GM21390 (cell line): ENCODE data around the gene HMX3.

ENCODE experiments used
- ATAC-seq: cut with Tn5 transposase; IDR thresholded peaks from one replicate; pipeline ENCODE4 v1.9.1; 2021; ENCODE audit not compliant: unreplicated experiment

The HMX3 gene

DNA sequence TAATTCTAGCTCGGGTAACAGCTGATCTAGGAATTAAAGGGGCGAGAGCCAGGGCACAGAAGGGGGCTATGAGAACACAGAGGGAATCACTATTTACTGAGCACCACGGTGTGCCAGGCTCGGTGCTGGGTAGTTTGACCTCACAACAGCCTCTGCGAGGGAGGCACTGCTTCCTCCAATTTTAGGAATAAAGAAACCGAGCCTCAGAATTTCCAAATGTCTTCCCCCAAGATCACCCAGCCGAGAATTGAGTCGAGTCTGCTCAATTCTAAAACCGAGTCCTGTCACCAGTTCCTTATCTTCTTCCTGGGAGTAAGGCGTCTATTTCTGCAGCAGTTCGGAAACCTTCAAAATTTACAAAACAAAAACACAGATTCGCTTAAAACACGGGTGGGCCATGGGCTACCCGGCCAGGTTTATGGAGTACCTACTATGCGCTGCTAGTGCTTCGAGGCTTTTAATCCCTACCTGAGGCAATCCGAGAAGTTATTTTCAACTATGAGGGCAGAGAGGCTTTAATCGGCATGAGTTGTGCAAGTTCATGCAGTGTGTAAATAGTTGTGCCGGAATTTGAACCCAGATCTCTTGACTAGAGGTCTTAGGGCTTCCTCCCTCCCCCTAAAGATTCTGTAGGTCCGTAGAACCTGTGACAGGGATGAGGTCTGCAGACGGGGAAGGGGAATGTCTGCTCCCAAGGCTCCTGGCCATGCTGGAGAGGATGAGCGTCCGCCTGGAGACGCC lies 11.3 kb downstream of the HMX3 start:
- ATAC-seq = no peak

DNA sequence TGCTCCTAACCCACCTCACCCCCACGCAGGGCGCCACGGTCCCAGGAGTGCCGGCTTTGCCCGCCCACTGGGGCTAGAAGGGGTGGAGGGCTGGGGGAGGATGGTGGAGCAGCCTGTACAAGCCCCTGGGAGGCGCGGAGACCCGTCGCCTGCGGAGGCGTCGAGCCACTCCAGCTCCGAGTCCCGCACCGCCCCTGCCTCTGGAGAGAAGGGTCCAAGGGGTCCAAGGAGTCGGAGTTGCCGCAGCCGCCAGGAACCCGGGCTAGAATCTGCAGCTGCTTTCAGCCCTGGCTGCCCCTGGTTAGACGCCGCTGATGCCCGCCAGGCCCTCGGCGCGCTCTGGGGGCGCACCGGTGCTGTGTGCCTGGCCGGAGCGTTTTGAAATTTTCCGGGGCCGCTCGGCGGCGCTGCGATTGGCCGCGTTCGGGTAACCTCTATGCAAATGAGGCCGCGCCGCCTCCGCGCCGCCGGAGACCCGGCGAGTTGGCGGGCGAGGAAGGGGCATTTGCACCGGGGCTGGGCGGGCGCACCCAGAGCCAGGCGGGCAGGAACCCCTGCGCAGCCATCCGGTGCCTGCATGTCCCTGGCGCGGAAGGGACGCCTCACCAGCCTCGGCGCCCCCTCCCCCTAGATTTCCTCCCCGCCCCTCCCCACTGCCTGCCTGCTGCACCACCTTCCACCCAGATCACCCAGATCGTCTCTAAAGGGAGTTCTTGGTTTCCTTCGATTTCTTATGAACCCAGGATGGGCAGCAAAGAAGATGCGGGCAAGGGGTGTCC lies 12.1 kb downstream of the HMX3 start, which contains the start of gene HMX2:
TSS of gene HMX2 (plus strand) at position 502 of the 779 bp plus-strand sequence. CDS start at position 745, 243 bp downstream.
- ATAC-seq = no peak

DNA sequence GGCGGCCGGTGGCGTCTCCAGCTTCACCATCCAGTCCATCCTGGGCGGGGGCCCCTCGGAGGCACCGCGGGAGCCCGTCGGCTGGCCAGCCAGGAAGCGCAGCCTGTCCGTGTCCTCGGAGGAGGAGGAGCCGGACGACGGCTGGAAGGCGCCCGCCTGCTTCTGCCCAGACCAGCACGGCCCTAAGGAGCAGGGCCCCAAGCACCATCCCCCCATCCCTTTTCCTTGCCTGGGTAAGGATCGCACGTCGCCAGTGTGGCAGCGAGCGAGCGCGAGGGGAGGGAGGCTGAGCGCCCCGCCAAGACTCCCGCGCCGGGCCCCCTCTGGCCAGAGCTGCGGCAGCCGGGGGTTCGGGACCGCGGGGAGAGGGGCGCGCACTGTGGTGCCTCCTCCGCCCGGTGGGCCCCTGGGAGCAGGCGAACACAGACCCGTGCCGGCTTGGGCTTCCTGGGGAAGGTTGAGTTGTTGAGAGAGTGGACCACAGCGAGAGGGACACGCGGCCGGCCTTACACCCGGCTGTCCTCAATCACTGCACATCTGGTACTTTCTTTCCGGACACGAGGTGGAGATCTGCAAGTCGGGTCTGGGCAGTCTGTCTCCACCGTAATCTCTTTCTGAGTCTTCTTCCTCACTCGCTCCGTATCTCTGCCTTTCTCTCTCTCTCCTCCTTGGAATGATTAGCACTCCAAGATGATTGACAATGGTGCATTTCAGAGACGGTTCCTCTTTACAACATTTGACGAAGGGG lies 12.8 kb downstream of the HMX3 start:
- ATAC-seq = no peak

DNA sequence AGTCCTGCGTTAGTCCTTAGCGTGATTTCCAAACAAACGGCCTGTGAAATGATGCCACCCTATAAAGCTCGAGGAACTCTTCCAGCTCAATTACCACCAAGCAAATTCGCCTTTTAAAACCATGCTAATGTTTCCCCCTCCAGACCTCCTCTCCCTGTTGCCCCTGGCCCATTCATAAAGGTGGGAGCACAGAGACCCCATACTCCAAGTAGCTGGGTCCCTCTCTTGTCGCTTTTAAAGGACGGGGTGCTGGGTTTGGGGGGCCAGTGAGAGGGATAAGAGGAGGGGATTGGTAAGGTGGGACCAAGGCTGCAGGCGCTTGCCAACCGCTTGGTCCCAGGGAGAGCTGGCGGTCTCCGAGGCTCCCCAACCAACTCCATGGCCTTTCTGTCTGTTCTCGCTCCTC lies 13.4 kb downstream of the HMX3 start:
- no peak for ATAC-seq

DNA sequence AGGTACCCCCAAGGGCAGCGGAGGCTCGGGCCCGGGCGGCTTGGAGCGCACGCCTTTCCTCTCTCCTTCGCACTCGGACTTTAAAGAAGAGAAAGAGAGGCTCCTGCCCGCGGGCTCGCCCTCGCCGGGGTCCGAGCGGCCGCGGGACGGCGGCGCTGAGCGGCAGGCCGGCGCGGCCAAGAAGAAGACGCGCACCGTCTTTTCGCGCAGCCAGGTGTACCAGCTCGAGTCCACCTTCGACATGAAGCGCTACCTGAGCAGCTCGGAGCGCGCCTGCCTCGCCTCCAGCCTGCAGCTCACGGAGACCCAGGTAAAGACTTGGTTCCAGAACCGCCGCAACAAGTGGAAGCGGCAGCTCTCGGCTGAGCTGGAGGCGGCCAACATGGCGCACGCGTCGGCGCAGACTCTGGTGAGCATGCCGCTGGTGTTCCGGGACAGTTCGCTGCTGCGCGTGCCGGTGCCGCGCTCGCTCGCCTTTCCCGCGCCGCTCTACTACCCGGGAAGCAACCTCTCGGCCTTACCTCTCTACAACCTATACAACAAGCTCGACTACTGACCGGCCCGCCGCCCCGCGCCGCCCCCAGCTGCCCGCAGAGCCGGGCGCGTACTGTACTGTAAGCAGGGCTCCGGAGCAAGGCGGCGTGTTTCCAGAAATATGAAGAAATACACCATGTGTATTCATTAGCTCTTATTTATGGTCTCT lies 13.9 kb downstream of the HMX3 start:
- ATAC-seq = no peak

DNA sequence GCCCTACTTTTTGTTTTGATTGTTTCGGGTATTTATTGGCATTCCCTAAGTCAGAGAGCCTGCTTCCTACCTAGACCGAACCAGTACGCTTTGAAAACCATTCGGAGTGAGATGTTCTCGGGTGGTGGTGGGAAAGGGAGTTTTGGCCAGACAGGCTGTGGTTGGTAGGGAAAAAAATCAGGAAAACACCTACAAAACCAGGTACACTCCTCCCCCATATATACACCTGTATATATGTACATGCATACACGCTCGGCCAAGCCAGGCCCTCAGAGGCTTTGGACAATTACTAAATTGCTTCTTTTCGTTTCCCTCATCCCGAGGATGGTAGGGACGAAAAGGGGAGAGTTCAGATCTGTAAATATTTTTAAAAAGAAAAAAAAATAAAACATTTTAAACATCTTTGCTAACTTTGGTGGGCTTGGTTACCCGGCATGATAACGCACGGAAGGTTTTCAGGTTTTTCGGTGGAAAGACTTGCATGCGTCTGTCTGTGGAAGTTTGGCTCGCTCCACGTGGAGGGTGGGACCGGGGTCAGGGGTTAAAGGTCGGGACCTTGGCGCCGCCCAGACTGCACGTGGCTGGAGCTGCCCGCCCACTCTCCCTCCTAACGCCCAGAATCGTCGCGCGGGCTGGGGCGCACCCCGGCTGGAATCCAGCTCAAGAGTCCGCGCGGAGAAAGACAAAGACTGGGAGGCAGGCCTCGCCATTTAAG lies 14.7 kb downstream of the HMX3 start:
- no peak for ATAC-seq

DNA sequence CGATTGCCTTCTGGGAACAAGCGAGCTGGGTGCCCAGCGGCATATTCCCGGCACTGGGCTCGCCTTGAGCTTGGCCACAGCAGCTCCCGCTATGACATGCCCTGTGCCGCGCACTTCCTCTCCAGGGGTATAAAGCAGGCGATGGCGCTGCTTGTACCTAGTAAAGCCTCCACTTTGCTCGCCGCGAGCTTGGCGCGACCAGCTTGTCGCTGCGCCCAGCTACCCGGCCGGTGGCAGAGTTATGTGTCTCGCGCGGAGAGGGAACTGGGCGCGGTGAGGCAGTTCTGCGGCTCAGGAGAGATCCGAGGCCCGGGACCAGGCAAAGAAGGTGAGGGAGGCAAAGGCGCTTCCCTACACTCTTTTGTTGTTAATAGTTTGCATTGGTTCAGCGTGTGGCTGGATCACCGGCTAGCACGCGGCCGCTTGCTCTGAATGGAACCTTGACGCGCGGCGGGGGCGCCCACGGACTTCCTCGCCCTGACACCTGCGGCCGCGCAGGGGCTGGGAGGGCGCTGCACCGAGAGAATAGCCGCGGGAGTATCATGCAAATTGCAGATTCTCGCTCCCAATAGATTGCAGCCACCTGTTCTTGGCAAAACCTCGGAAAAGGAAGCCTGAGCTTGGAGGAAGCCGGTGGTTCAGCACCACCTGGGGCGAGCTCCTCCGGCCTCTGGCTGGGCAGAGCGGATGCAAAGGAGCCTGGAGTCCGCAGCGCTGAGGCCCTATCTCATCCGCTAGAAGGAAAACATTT lies 15.4 kb downstream of the HMX3 start:
- no peak for ATAC-seq

DNA sequence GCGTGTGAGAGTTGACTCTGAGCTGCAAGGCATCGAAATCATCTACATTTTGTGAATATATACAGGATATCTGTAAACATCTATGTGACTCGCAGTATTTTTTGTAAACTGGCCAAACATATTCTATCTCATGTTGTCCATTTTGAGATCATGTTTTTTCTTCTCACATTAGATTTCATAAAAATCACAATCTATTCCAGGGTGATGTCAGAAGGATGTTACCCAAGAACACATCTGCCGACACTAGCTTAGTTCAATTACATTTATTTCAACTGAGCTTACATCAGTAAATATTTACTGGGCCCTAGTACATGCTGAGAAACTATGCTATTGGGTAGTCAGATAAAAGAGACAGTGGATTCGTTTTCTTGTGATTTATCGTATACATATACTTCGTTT lies 16.0 kb downstream of the HMX3 start:
- no peak for ATAC-seq

DNA sequence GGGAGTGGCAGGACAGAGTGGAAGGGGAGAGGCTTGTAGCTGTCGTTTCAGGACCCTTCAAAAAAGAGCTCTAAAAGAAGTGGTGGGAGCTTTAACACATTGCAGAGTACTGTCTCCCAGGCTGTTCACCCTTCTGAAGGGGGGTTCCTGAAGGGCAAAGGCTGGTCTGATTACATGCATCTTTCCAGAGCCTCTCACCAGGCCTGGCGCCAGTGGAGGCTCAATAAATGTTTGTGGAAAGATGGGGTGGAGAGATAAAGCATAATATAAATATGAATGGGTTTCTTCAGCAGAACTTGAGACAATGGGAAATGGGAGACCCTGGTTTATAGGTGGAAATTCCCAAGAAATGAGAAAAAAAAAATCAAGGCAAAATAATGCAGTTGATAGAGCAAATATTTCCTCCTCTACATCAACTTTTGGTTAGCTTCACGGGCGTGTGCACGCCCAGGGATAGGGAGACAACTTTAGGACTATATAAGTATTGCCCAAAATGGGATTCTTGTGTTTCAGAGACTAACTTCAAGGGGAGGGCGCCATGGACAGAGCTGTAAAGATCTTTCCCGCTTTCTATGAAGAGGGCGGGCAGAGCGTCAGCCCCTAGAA lies 17.8 kb downstream of the HMX3 start:
- no peak for ATAC-seq

DNA sequence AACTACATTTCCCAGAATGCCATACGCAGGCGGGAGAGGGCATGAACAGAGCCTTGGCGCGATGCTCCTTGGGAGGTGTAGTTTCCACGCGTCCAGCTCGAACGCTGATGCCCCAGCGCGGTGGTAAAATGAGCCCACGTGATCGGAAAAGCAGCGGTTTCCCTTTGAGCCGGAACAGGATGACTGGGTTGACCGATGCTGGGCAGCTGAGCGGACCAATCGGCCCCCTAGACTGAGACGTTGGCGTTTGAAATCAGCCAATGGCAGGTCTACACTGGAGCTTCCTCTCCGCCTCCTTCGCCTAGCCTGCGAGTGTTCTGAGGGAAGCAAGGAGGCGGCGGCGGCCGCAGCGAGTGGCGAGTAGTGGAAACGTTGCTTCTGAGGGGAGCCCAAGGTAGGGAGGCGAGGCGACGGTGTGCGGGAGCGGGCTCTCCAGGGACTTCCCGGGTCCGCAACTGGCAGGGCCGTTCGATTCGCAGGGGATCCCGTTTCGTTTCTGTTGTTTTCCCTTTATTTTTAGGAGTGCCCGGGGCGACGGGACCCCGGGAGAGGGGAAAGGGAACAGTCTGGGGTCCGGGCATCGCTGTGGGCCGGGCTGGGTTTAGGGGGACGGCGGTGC lies 18.4 kb downstream of the HMX3 start, which contains the start of gene BUB3:
TSS of gene BUB3 (plus strand) at position 311 of the 619 bp plus-strand sequence. CDS start 516 bp downstream, outside the sequence.
- peak; percentile 87 for ATAC-seq

DNA sequence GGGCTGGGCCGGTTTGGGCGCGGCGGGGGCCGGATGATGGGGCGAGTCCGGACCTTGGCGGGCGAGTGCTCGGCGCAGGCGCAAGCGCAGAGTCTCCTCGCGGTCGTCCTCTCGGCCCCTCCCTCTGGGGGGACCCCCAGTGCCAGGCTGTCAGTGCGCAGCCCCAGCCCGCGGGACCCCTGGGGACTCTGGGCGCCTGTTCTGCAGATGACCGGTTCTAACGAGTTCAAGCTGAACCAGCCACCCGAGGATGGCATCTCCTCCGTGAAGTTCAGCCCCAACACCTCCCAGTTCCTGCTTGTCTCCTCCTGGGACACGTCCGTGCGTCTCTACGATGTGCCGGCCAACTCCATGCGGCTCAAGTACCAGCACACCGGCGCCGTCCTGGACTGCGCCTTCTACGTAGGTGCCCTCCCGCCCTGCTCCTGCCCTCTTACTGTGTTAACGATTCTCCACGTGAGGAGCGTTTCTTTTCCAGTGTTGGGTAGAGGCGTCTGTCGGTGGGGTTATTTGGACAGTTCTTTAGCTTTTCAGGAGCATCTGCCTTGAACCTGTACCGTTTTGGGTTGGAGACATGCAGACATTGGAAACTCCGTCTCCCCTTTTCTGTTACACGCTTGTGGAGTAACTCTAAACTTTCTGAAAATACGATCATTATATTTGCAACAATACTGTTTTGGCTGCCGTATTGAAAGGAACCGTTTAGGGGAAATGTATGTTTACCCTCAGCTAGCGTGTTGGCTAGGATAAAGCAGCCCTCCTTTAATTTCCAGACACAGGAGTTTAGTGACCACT lies 19.1 kb downstream of the HMX3 start:
- ATAC-seq = peak; percentile 39

DNA sequence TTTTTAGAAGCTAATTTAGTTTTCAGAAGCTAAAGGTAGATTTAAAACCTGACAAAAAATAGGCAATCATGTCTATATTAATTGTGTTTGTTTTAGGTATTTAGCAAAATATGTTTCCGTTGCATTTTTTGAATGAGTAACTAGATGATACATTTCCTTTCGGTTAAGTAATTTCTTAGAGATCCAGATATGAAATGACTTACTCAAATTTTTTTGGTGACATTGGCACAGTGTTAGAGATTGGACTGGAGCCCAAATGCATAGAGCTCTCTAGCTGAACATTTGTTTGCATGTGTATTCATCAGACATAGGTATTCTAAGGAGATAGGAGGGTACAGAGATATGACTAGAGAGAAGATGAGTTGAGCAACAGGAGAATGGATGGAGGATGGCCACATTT lies 20.3 kb downstream of the HMX3 start:
- ATAC-seq = no peak

DNA sequence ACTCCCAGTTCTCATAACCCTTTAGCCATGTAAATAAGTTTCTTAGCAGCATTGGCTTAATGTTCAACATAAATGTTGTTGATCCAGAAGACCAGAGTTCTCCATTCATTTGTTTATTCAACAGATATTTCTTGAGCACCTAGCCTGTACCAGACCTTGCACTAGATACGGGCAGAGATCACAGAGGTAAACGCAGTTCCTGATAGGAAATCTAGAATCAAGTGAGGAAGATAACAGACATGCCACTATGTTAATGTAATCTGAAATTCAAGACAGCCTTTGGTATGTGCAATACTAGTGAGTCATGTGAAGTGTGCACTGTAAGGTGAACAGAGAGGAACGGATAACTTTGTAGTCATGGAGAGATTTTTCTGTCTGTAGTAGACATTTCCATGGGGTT lies 21.4 kb downstream of the HMX3 start:
- no peak for ATAC-seq

DNA sequence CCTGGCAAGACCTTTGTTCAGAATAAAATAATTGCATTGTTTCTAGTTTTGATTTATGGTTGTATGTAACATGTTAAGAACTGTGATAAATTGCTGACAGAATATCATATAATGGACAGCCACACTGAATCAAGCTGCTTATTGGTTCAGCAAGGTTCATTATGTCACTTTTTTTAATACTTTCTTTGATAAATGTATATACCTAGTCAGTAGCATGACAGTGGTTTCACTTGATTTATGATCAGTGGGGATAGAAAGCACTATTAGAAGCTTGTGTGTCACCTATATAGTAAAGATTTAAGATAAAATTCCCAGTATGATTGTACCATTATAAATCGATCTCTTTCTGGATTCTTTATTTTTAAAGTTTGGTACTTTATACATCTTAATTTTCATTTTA lies 22.9 kb downstream of the HMX3 start:
- ATAC-seq = no peak

DNA sequence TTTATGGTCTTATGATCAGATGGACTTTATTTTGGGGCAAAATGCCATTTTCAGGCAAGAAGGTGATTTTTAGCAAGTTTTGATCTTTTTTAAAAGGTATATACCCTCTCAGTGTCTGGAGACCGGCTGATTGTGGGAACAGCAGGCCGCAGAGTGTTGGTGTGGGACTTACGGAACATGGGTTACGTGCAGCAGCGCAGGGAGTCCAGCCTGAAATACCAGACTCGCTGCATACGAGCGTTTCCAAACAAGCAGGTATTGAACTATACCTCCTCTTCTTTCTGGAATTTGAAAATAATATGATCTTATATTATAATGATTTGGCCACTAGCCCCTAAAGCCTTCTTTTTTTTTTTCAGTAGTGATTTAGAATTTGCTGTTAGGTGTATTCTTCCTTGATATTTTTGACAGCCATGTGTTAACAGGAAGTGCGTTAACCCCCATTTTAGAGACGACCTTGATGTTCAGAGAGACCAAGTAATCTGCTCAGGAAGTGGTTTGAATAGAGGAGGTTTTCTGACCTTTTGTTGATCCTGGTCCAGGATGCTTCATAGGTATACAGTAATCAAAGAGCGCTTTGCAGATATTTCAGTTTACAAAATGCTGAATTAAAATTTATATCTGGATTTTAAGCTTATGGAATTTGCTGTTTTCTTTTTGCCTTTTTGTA lies 24.7 kb downstream of the HMX3 start:
- ATAC-seq = no peak

DNA sequence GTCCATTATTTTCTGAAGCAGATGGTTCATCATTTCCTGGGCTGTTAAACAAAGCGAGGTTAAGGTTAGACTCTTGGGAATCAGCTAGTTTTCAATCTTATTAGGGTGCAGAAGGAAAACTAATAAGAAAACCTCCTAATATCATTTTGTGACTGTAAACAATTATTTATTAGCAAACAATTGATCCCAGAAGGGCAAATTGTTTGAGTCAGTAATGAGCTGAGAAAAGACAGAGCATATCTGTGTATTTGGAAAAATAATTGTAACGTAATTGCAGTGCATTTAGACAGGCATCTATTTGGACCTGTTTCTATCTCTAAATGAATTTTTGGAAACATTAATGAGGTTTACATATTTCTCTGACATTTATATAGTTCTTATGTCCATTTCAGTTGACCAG lies 28.5 kb downstream of the HMX3 start:
- no peak for ATAC-seq

DNA sequence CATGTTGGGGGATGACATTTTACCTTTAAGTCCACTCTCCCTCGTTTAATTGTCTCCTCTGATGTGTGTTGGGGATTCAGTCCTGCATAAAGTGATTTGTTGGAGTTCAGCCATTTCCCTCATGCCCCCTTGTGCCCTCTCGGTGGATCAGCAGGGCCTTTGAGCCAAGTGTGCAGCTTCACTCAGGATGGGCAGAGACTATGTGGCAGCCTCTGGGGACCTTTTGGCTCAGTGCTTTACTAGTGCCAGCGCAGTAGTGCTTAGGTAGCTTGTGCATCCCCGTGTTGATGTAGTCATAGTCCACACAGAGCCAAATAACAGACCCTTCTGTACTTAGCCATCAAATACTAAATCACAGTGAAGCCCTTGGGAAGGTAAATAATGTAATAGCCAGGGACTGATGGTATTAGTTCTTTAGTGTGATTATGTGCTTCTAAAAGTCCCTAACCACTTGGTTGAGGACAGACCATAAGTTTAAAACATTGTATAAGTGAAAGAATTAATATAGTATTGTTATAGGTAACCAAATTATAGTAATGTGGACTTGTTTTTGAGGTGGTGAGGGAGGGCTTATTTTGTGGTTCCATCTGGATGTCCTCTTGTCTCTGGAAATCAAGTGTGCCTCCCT lies 29.8 kb downstream of the HMX3 start:
- ATAC-seq = no peak
